WTC11 (cell line): ENCODE results near the gene PTGIS.

Experiments used
- ATF2 ChIP-seq: sonication (generic); formaldehyde crosslinking; IDR thresholded peaks from 2 replicates; pipeline ENCODE4 v1.8.1; 2022; ENCODE audit warnings: low read depth, missing genetic modification reagents, borderline replicate concordance
- CBFB ChIP-seq: sonication (generic); formaldehyde crosslinking; IDR thresholded peaks from 2 replicates; pipeline ENCODE4 v1.8.1; 2022; ENCODE audit warnings: mild to moderate bottlenecking, low read depth, missing genetic modification reagents
- E2F5 ChIP-seq: sonication (generic); formaldehyde crosslinking; IDR thresholded peaks from 2 replicates; pipeline ENCODE4 v1.8.1; 2022; ENCODE audit warnings: mild to moderate bottlenecking, moderate library complexity, missing genetic modification reagents
- MAX ChIP-seq: sonication (generic); formaldehyde crosslinking; IDR thresholded peaks from 2 replicates; pipeline ENCODE4 v1.8.0; 2022; ENCODE audit warnings: mild to moderate bottlenecking, missing genetic modification reagents
- MXD4 ChIP-seq: fragments of 250-450 bp; sonication (Bioruptor Pico); IDR thresholded peaks from 2 replicates; pipeline ENCODE4 v1.8.0; 2021; ENCODE audit warnings: mild to moderate bottlenecking, moderate library complexity, borderline replicate concordance
- RELA ChIP-seq: sonication (generic); formaldehyde crosslinking; IDR thresholded peaks from 2 replicates; pipeline ENCODE4 v1.8.1; 2022; ENCODE audit warnings: missing genetic modification reagents, mild to moderate bottlenecking, borderline replicate concordance
- USF1 ChIP-seq: sonication (generic); formaldehyde crosslinking; IDR thresholded peaks from 2 replicates; pipeline ENCODE4 v1.8.0; 2022; ENCODE audit warnings: mild to moderate bottlenecking, missing genetic modification reagents
- ZNF121 ChIP-seq: sonication (generic); formaldehyde crosslinking; IDR thresholded peaks from 2 replicates; pipeline ENCODE4 v1.8.0; 2023; ENCODE audit warnings: missing genetic modification reagents
- TF ChIP-seq, protein P1 (sequence below): fragments of 200-600 bp; IDR thresholded peaks from 2 replicates; pipeline ENCODE4 v1.8.0; 2022; ENCODE audit warnings: antibody characterized with exemption

DNA sequence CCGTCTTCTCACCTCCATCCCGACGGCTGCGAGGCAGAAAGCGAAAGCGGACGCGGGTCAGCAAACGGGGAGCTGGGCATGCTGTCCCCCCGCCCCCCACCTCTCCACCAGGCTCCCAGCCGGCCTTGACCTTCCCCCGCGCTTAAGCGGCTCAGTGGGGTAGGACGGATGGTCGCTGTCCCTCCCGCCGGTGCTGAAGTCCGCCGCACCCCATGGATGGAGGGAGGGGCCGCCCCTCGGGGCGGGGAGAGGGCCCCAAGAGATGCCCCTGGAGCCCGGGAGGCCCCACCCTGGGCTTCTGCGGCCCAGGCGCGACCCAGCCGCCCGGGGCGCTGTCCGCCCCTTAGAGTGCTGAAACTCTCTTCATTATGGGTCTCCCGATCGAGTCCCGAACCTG, 85.3 kb downstream of the PTGIS start, which contains the start of gene KCNB1:
- TF ChIP-seq, protein P1, sequence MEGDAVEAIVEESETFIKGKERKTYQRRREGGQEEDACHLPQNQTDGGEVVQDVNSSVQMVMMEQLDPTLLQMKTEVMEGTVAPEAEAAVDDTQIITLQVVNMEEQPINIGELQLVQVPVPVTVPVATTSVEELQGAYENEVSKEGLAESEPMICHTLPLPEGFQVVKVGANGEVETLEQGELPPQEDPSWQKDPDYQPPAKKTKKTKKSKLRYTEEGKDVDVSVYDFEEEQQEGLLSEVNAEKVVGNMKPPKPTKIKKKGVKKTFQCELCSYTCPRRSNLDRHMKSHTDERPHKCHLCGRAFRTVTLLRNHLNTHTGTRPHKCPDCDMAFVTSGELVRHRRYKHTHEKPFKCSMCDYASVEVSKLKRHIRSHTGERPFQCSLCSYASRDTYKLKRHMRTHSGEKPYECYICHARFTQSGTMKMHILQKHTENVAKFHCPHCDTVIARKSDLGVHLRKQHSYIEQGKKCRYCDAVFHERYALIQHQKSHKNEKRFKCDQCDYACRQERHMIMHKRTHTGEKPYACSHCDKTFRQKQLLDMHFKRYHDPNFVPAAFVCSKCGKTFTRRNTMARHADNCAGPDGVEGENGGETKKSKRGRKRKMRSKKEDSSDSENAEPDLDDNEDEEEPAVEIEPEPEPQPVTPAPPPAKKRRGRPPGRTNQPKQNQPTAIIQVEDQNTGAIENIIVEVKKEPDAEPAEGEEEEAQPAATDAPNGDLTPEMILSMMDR: no peak
- TF ChIP-seq E2F5 (CRISPR knock-in tag) (peak; percentile 69), ZNF121 (CRISPR knock-in tag) (no peak), USF1 (CRISPR knock-in tag) (peak; percentile 79), CBFB (CRISPR knock-in tag) (0 out of 2 replicates have a peak, but pooled peaks have one; percentile 42), RELA (peak; percentile 64; the same call in 1 of the 2 replicates), ATF2 (peak; percentile 62; the same call in 1 of the 2 replicates), MXD4 (CRISPR knock-in tag) (no peak), MAX (CRISPR knock-in tag) (peak; percentile 75; the same call in 1 of the 2 replicates)
